Middle frontal gyrus (tissue), 1 donor: Measurements from ENCODE around the gene SCN3A.

Source experiments
- DNase-seq: peaks from one replicate; pipeline ENCODE4 v3.0.0-alpha.2; 2015; ENCODE audit warnings: low spot score; ENCODE audit errors: extremely low spot score

The SCN3A gene

DNA sequence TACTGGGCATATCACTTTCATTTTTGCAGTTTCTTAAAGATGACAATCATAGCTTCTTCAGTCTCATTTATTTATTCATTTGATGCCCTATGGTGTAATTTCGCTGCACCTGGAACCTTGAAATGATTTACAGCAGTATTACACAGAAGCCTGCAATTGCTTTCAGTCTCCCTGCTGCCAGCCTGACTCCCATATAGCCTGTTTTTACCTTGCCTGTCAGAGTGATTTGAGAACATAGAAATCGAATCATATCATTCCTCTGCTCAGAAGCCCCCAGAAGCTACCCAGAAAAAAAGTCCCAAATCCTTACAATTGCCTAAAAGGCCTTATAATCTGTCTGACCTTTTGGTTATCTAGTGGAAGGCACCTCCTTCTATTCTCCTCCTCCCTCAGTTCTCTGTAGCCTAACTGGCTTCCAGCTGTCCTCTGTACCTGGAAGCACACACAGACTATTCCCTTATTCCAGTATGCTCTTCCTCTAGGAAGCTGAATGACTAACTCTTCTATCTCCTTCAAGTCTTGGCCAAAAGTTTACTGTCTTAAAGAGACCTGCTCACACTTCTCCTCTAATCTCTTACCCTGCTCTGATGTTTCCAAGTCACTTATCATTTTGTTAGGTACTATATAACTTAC is 12.6 kb downstream of the SCN3A start:
- no peak for DNase-seq

- no peak for DNase-seq
These were observed 18.2 kb downstream of the SCN3A start for GRCh38 chr2:165185633-165186032.

GRCh38 chr2:165182029-165182428 is 21.8 kb downstream of the SCN3A start:
- no peak for DNase-seq

GRCh38 chr2:165176780-165177179 is 27.1 kb downstream of the SCN3A start:
- DNase-seq, result no peak

GRCh38 chr2:165173215-165173614 is 30.6 kb downstream of the SCN3A start:
- no peak for DNase-seq

- no peak for DNase-seq
These were observed 39.6 kb downstream of the SCN3A start for GRCh38 chr2:165164201-165164600.

DNA sequence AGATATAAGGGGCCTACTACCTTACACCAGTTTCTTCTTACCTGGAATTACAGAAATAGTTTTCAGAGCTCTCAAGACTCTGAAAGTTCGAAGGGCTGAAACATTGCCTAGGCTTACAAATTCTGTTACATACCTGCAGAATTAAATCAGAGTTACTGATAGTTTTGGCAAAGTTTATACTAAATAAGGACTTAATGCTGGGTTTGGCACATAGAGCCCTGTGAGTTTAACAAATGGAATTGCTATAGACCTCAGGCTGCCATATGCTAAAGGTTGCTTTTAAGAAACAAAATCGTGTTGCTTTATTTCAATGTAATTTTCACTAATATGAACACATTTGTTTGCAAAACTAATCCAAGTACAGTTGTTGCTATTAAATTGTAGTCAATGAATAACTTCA is 40.1 kb downstream of the SCN3A start:
- no peak for DNase-seq

- no peak for DNase-seq
These were observed 41.4 kb downstream of the SCN3A start for GRCh38 chr2:165162466-165162865.

DNA sequence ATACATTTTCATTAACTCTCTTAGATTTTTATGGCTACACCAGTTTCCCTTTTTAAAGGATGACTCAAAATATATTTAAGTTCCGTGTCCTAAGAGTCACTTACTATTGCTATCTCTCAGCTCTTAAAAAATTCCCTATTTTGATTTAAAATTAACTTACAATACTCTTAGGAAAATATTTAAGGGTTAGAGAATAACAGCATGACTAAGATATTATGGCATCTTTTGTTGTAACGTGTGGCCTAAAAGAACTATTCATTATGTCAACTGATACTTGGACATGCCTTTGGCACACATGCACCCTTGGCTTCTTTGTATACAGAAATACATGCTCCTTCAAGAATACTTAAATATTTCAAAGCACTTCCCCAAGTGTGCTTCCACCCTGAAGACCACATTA is 42.3 kb downstream of the SCN3A start:
- no peak for DNase-seq

- no peak for DNase-seq
These were observed 46.7 kb downstream of the SCN3A start for GRCh38 chr2:165157160-165157559.

DNA sequence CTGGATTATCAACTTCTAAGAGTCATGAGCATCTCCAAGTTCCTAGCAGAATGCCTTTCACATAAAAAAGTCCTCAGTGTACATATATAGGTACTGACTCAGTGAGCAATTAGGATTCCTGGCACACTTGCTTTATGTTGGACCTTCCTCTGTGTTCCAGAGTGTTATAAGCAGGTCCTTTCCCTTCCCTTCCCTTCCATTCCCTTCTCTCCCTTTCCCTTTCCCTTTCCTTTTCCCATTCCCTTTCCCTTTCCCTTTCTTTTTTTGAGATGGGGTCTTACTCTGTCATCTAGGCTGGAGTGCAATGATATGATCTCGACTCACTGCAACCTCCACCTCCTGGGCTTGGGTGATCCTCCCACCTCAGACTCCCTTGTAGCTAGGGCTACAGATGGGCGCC is 48.7 kb downstream of the SCN3A start:
- no peak for DNase-seq

DNA sequence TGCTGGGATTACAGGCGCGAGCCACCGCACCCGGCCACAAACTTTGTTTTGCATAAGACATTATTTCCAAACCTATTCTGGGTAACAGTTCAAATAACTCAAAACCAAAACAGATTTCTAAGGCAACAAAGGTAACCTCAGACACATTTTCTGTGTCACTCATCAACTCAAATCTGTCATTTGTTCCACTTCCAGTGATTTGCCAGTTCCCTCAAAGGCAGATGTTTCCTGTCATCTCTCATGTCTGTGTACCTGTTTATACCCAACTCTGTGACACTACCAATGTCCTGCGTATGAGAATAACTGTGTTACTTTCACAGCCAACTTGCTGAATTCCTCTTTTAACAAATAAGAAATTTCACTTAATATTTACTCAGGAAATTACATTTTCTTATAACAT is 54.4 kb downstream of the SCN3A start:
- no peak for DNase-seq

GRCh38 chr2:165147186-165148045 is 56.4 kb downstream of the SCN3A start:
- no peak for DNase-seq

DNA sequence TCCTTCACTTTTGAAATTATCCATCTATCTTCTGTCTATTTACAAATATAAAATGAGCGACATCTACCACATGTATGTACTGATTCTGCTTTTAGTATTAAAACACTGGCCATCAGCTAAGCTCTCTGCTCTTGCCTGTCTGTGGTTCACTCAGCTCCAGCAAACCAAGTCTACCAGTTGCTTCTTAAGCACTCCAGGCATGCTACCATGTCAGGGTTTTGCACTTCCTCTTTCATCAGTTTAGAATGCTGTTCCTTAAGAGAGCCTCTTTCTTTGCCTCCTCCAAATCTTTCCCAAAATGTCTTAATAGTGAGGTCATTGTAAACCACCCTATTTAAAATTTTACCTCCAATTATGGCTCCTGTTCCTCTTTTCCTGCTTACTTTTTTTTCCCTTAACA is 59.5 kb downstream of the SCN3A start:
- no peak for DNase-seq

GRCh38 chr2:165141601-165142354 is 62.1 kb downstream of the SCN3A start:
- no peak for DNase-seq

DNA sequence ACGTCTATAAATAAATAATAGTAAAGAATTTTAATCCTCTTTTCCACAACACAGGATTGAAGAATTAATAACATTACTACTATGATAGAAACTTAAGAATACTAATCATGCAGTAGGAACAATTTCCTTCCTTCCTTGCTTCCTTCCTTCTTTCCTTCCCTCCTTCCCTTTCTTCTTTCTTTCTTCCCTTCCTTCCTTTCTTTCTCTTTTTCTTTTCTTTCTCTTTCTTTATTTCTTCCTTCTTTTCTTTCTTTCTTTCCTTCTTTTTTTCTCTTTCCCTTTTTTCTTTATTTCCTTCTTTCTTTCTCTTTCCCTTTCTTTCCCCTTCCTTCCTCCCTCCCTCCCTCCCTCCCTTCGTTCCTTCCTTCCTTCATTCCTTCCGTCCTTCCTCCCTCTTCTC is 77.6 kb downstream of the SCN3A start:
- no peak for DNase-seq

DNA sequence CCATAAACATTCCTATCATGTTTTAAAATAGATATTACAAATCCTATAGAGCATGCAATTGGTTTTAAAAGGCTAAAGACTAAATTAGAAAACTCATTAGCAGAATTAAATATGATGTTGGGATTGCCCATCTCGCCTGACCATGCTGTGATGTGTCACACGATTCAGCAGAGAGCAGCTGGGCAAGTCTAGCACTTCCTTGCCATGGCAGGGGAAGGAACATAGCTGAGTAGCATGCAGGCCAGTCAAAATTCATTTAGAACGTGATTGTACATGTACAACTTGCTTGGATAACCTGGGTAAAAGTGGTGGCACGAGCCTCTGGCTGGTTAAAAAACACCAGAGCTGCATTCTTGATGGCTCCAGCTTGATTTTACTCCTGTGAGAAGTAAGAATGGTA is 81.3 kb downstream of the SCN3A start:
- DNase-seq, result no peak

GRCh38 chr2:165120740-165121467 is 82.9 kb downstream of the SCN3A start:
- DNase-seq, result no peak

- no peak for DNase-seq
These were observed 88.6 kb downstream of the SCN3A start for GRCh38 chr2:165115258-165115657.

GRCh38 chr2:165114346-165114939 is 89.4 kb downstream of the SCN3A start:
- DNase-seq, result no peak

GRCh38 chr2:165113414-165113813 is 90.4 kb downstream of the SCN3A start:
- no peak for DNase-seq
